Measurements from ENCODE around the gene RNF103.
"Not testable (repeated sequence)": the region's sequence is repeated elsewhere in the genome, so short reads cannot be mapped to it uniquely, and the experiment has no call there.

Gene RNF103

DNA sequence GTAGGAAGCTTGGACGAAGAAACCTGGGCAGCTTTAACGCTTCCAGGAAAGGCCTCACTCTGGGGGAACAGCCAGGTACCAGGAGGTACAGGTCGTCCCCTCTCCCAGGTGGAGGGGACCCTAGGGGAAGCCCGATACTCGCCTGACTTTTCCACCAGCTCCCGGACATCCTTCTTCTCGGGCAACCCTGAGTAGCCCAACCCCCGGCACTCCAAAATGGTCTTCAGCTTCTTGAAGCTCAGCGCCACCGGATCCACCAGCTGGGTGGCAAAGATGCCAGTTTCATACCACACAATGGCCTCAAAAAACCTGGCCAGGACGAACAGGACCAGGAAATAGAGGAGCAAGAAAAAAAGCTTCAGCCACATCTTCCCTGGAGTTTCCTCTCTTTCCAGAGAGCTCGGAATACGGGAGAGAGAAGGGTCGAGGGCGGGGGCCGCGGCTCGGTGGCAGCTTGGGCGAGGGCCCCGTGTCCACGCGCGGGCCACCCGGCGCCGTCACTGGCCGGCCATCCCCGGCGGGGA, 1.1 kb downstream of the RNF103 start:
- peak; percentile 23 to 37 for DNase-seq

DNA sequence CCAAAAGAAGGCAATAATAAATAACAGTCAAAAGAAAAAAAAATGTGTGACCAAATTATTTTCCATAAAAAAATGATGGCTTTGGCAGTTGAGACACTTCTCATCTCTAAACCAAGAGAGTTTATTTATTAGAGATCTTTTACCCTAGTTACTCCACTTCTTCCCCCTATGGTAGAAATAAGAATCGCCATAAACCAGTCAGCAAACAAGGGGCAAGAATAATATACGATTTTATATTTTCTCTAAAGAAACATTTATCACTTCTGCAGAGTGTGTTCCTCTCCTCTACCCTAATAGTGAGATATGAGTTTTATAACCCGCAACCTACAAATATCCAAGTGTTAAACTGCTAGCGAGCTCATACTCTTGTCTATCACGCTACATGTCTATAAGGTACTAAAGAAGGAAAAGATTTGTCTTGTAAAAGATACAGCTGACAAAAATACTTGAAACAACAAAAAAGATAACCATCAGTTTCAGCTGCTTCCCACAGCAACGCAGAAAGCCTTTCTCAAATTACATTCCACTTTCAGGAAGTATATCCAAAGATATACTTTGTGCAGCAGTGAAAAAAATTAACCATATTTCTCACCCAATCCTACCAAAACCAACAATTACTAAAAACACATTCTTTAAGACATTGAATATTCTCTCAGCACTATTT, 2.3 kb downstream of the RNF103 start:
- no peak for DNase-seq

- DNase-seq = peak in 1 of 2 experiments; percentile 9
These were observed 5.9 kb downstream of the RNF103 start for GRCh38 chr2:86617738-86618137.

DNA sequence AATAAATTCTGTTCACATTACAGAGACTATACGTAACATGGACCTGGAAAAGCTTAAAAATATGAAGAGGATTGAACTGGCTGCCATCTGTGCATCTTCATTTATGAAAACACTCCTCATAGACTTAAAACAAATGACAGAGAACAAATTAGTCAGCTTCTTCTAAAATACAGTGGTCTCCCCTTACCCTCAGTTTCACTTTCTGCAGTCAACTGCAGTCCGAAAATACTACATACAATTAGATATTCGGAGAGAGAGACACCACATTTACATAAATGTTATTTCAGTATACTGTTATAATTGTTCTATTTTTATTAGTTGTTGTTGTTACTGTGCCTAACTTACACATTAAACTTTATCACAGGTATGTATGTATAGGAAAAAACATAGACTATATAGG, 6.5 kb downstream of the RNF103 start:
- peak; percentile 23 to 63 for DNase-seq

DNA sequence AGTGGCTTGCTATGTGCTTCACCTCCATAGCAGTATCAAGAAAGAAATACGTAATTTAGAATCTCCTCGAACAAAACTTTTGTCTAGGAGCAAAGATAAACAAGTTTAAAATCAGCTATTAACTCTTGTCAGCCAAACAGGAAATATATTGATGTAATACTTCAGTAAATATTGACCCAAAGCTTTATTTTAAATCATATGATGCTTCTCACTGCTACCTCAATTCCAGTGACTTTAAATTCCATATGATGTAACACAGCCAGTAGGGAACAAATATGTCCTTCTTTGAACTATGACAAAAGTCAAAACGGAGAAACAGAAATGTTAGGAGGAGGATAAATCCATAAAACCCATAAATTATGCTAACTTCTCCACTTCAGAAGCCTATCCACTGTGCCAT, 7.2 kb downstream of the RNF103 start:
- peak in 1 of 2 experiments; percentile 74 for DNase-seq

GRCh38 chr2:86615596-86615995, 8.1 kb downstream of the RNF103 start:
- DNase-seq = no peak

DNA sequence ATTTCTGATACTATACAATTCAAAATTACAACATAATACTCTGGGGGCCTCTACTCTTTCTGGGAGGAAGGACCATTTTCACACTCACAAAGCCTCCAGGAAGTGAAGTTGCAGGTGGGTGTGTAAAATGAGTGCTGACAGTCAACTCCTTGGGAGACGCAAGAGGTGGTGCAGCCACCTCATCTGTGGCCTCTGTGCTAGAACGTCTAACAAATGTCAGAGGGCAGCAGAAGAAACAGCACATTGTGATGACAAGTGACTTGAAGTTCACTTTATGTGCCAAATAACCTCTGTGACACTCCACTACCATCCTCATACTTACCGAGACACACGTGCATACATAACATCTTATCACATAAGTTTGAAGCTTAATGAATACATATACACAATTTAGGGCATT, 10.2 kb downstream of the RNF103 start:
- DNase-seq = no peak

- DNase-seq = no peak
These were observed 12.8 kb downstream of the RNF103 start for GRCh38 chr2:86610871-86611270.

DNA sequence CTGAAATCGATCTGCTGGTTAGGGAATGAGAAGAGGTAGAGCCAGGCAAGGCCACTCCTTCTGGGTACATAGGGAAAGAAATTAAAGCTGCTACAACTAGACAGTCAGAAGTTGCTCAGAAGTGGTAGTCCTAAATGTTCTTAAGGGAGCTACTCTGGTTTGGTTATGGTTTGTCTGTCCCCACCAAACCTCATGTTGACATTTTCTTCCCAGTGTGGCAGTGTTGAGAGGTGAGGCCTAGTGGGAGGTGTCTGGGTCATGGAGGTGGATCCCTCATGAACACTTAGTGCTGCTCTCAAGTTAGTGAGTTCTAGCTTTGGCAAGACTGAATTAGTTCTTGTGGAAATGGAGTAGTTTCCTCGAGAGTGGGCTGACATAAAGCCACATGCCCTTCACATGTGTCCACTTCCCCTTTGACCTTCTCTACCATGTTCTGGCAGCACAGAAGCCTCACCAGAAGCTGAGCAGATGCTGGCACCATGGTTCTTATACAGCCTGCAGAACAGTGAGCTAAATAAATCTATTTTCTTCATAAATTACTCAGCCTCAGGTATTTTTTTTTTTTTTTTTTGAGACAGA, 14.7 kb downstream of the RNF103 start:
- DNase-seq = no peak

DNA sequence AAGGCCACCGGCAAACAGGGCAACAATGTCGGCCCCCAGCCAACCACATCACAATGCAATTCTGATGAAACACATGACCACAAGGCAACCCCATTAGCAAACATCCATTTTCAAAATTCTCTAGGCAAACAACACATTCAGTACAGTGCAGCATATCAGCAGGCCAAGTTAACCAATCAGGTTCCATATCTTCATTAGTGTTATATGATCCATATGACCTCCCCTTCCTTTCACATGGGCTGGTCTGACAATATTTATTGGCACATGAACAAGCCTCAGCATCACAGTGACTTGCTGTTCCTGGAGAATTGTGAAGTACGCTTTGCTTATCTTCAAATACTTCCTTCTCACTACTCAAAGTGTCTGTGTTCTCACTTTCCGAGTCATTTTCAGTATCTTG, 19.8 kb downstream of the RNF103 start:
- DNase-seq = no peak

- no peak for DNase-seq
These were observed 24.7 kb downstream of the RNF103 start for GRCh38 chr2:86598966-86599365.

DNA sequence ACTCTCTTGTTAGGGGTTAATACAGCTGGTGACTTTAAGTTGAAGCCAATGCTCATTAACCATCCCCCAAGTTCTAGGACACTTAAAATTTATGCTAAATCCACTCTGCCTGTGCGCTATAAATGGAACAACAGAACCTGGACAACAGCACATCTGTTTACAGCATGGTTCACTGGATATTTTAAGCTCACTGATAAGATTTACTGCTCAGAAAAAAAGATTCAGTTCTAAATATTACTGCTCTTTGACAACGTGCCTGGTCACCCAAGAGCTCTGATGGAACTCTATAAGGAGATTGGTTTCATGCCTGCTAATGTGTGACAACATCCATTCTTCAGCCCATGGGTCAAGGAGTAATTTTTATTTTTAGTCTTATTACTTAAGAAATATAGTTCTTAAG, 27.5 kb downstream of the RNF103 start:
- no peak for DNase-seq

DNA sequence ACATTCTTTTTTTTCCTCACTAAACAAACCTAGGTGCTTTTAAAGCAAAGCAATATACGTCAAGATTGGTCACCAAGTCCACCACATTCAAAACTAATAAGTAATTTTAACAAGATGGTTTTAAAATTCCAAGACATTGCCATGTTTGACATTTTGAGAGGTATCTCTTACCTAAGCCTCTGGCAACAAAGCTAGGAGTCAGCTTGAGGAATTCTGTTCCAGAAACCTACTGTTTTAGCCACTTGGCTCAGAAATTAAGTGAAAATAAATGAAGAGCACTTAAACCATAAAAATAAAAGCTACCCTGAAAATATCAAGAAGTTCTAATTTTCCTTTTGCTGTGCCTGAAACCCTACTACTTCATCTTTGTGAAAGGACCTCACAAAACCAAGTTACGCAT, 30.4 kb downstream of the RNF103 start:
- no peak for DNase-seq

DNA sequence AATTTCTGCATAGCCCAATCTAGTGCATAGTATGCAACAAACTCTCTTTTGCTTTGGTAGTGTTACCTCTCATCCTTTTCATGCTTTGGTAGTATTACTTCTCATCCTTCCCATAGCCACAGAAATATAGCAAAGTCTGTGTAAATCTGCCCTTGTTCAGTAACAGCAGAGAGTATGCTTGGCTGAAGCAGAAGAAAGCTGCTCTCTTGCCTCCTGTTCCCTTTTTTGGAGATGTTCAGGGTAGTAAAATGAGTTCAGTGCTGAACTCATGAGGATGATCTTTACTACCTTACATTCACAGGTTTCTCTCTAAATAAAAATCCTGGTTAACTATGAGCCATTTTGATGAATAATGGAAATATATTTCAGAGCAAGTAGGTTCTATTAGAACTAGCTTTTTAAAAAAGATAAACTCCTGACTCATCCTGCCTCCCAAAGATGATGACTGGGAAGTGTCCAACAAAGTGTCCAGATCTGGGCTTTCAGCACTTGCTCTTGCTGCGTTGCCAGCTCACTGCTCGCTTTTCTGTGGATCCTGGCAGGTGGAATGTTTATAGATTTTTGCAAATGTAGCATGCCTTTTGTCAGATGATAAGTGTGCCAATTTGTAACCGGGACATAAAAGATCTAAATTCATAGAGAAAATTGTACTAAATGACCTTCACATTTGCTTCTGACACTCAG, 31.0 kb downstream of the RNF103 start:
- no peak for DNase-seq

DNA sequence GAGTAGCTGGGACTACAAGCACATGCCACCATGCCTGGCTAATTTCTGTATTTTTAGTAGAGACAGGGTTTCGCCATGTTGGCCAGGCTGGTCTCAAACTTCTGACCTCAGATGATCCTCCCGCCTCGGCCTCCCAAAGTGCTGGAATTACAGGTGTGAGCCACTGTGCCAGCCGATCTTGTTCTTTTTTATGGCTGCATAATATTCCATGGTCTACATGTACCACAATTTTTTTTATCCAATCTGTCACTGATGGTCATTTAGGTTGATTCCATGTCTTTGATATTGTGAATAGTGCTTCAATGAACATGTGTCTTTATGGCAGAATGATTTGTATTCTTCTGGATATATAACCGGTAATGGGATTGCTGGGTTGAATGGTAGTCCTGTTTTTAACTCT, 34.0 kb downstream of the RNF103 start:
- not testable (repeated sequence) for DNase-seq

DNA sequence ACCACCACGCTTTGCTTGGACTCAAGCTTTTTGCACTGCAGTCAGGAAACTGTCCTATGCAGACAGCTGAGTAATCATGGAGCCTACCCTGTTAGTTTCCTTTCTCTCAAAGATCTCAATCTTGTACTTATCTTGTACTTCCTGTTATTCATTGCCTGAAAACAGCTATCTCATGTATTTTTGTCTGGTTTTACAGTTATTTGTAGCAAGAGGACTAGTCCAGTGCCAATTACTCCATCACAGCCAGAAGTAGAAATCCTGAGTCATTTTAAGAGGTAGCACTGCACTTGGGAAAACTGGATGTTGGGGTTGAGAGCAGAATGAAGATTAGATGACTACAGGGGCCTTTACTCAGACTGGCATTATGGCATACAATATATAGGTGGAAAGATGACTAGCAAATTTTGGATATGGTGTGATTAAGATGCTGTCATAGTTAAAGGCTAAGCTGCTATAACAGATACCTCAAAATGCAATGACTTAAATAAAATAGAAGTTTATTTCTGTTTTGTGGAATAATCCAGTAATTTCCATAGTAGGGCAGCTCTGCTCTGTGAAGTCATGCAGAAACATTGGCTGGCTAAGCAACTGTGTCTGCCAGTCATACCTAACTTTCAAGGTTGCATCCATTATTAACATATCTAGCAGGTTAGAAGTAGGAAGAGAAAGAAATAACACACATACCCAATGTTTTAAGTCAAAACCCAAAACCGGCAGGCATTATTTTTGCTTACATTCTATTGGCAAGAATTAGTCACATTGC, 39.3 kb downstream of the RNF103 start:
- no peak for DNase-seq

DNA sequence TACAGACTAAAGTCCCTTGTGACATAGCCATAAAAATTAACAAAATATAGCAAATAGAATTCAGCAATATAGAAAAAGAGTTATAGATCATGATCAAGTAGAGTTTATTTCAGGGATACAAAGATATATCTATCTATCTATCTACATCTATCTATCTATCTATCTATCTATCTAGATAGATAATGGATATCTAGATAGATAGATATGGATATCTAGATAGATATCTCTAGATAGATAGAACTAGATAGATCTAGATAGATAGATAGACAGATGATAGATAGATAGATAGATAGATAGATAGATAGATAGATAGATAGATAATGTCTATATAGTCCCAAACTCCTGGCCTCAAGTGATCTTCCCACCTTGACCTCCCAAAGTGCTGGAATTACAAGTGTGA, 43.1 kb downstream of the RNF103 start:
- no peak for DNase-seq

DNA sequence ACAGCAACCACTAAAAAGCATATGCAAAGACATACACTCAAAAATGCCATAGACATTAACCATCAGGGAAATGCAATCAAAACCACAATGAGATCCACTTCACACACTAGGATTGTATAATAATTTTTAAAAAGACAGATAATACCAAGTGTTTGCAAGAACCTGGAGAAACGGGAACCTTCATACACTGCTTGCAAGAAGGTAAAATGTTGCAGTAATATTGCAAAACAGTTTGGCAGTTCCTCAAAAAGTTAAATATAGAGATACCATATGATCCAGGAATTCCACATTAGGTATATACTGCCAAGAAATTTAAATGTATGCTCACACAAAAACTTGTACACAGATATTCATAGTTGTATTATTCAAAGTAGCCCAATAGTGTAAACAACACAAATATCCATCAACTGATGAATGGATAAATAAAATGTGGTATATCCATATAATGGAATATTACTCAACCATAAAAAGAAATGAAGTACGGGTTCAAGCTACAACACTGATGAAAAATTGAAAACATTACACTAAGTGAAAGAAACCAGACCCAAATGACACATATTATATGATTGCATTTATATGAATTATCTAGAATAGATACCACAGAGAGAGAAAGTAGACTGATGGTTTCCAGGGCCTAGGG, 45.7 kb downstream of the RNF103 start:
- DNase-seq = no peak

GRCh38 chr2:86570059-86570458, 53.6 kb downstream of the RNF103 start:
- DNase-seq = no peak

DNA sequence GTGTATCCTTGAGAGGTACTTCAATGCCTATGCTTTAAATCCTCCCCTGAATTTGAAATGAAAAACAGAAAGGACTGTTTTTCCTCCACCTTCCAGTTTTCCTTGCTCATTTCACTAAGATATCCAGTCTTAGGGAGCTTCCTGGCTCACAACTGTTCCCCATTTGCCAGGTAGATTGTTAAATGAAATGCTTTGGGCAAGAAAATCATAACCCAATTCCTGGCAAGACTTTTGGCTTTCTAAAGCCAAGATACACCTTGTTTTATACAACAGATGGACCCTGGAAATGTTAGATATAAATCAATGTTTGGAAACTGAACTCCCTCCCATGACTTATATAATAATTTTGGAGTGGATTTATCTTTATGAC, 56.9 kb downstream of the RNF103 start:
- no peak for DNase-seq

- DNase-seq = peak; percentile 9 to 78
These were observed 57.4 kb downstream of the RNF103 start for GRCh38 chr2:86566158-86566820.

DNA sequence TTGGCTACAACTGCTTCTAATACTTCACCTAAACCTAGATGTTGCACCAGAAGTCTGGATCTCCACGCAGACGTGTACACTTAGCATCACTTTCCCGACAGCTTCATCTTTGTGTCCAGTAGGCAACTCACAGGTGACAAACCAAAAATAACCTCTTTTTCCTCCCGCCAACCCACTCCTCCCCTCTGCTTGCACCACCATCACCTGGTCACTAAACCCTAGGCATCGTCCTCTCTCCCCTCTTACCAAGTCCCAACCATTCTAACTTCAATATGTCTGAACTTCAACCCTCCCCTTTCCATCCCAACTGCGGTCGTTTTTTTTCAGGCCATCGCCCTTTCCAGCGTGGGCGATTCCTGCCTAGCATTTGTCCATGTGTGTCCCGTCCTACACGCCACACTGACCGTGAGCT, 60.0 kb downstream of the RNF103 start:
- no peak for DNase-seq
